ENCODE measurements around the gene ZNF398.

GRCh38 chr7:149136118-149136517 is 11.1 kb upstream of the ZNF398 start:
- TF ChIP-seq CTCF (IDR thresholded peaks at IDR 0.05 in 8 of 11, conservative IDR thresholded peaks at IDR 0.05 in 3 of 11) = no peak
- no peak for TF ChIP-seq POLR2A (IDR thresholded peaks at IDR 0.05)
